Breast epithelium (tissue), 4 donors: ENCODE results near the gene PAPSS1. TPM values are rescaled to one million over a fixed set of nuclear protein-coding genes. Genes with fewer than 3 reads are reported as not detected.
"Not testable (repeated sequence)": the region's sequence is repeated elsewhere in the genome, so short reads cannot be mapped to it uniquely, and the experiment has no call there.

ENCODE experiments used
- DNase-seq, 2 donors: peaks; one replicate each; pipeline ENCODE4 v3.0.0-alpha.2; 2019; ENCODE audit warnings: low spot score in 2 of 2
- H3K27ac ChIP-seq, 2 donors: fragments of 200-600 bp; sonication (generic) in 1 of 2; one replicate each; pipeline ENCODE4 v1.5.1; 2016 to 2019; ENCODE audit warnings: mild to moderate bottlenecking in 1 of 2
- H3K27me3 ChIP-seq, 2 donors: fragments of 200-600 bp; sonication (generic) in 1 of 2; one replicate each; pipeline versions ENCODE4 v1.5.1 to v1.6.0; 2017 to 2019; ENCODE audit warnings: control low read depth in 1 of 2, mild to moderate bottlenecking in 1 of 2
- H3K36me3 ChIP-seq: fragments of 200-600 bp; one replicate; pipeline ENCODE4 v1.5.1; 2019
- H3K4me1 ChIP-seq, 2 donors: fragments of 200-600 bp; sonication (generic); one replicate each; pipeline ENCODE4 v1.5.1; 2016 to 2019; ENCODE audit warnings: control low read depth in 1 of 2
- H3K4me3 ChIP-seq, 3 donors: fragments of 200-600 bp; sonication (generic); 1 replicate in 2 of 3; 2 replicates in 1 of 3; pipeline ENCODE4 v1.5.1; 2016 to 2019; ENCODE audit warnings: mild to moderate bottlenecking in 3 of 3, moderate library complexity in 2 of 3
- H3K9me3 ChIP-seq, 2 donors: fragments of 200-600 bp; sonication (generic) in 1 of 2; one replicate each; pipeline ENCODE4 v1.5.1; 2016 to 2019; ENCODE audit warnings: control low read depth in 1 of 2
- POLR2A ChIP-seq: fragments of 450-650 bp; IDR thresholded peaks from one replicate; pipeline ENCODE4 v1.6.1; 2016; ENCODE audit warnings: antibody characterized with exemption, mild to moderate bottlenecking, moderate library complexity
- POLR2AphosphoS5 ChIP-seq, 3 donors: sonication (generic); formaldehyde crosslinking; IDR thresholded peaks; one replicate each; pipeline ENCODE4 v1.6.1; 2017; ENCODE audit warnings: antibody characterized with exemption in 3 of 3
- intact Hi-C: fragments of 100-400 bp; cut with DNase I; formaldehyde crosslinking; loops from one replicate; pipeline ENCODE4 v1.15.1; 2023; ENCODE audit warnings: low total_unique reads
- total RNA-seq, 3 donors: library from RNA; depleted of rRNA; stranded (reverse); fragments of >200 nt; gene quantifications; one replicate each; pipeline ENCODE4 v1.1.0, GENCODE V29; 2016
- TF ChIP-seq, protein P1 (sequence below), 3 donors: fragments of 450-650 bp; IDR thresholded peaks; one replicate each; pipeline ENCODE4 v1.5.1; 2016 to 2017; ENCODE audit warnings: antibody characterized with exemption in 3 of 3, mild to moderate bottlenecking in 3 of 3, moderate library complexity in 3 of 3

PAPSS1 gene
- total RNA-seq, 3 donors from 2014 or later, result 40.6 to 65.7 (median 44.2) TPM

DNA sequence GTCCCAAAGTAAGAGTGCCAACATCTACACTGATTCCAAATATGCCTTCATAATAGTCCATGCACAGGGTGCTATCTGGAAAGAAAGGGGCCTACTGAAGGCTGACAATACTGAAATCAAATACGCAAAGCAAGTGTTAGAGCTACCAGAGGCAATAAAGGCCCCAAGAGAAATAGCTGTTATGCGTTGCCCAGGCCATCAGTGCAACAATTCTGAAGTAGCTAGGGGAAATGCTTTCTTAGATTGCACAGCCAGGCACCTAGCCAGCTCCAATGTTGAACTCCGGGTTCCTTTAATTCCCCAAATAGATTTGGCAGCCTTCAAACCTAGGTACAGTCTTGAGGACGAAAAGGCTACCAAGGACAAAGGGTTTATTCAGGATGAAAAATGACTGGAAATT lies 17.4 kb upstream of the PAPSS1 start:
- H3K27me3 ChIP-seq, result no peaks in the 10 kb centered on the region
- H3K27ac ChIP-seq, result no peak overlapping the region
- intact Hi-C loops, result no loop called here
- TF ChIP-seq POLR2A (no peak), POLR2AphosphoS5 (IDR thresholded peaks at IDR 0.05) (no peak)
- TF ChIP-seq, protein P1, sequence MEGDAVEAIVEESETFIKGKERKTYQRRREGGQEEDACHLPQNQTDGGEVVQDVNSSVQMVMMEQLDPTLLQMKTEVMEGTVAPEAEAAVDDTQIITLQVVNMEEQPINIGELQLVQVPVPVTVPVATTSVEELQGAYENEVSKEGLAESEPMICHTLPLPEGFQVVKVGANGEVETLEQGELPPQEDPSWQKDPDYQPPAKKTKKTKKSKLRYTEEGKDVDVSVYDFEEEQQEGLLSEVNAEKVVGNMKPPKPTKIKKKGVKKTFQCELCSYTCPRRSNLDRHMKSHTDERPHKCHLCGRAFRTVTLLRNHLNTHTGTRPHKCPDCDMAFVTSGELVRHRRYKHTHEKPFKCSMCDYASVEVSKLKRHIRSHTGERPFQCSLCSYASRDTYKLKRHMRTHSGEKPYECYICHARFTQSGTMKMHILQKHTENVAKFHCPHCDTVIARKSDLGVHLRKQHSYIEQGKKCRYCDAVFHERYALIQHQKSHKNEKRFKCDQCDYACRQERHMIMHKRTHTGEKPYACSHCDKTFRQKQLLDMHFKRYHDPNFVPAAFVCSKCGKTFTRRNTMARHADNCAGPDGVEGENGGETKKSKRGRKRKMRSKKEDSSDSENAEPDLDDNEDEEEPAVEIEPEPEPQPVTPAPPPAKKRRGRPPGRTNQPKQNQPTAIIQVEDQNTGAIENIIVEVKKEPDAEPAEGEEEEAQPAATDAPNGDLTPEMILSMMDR (IDR thresholded peaks at IDR 0.05), result no peak
- H3K4me1 ChIP-seq, result no peaks in the 10 kb centered on the region
- H3K4me3 ChIP-seq, result no peak overlapping the region
- H3K9me3 ChIP-seq, result no peaks in the 10 kb centered on the region
- H3K36me3 ChIP-seq, result no peaks in the 10 kb centered on the region
- no peak for DNase-seq

DNA sequence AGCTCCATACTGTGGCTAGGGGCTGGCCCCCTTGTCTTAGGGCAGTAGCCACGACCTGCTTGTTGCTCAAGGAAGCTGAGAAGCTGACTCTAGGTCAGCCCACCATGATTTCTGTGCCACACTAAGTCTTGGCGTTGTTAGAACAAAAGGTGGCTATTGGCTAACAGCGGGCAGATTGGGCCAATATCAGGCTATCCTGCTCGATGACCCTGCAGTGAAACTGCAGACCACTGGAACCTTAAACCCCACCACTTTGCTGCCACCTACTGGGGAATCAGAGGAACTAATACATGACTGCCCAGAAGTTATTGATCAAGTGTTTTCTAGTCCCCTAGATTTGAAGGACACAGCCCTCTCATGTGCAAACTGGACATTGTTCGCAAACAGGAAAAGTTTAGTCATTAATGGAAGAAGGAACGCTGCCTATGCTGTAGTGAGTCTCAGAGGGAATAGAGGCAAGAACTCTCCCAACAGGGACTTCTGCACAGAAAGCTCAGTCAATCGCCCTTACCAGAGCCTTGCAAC lies 17.0 kb upstream of the PAPSS1 start:
- Histone ChIP-seq H3K4me3 (no peak overlapping the region), H3K27ac (no peak overlapping the region), H3K36me3 (no peaks in the 10 kb centered on the region), H3K9me3 (no peaks in the 10 kb centered on the region), H3K4me1 (no peaks in the 10 kb centered on the region), H3K27me3 (no peaks in the 10 kb centered on the region)
- TF ChIP-seq, protein P1 (IDR thresholded peaks at IDR 0.05), result peak; percentile 43 to 67 (median 62)
- no peak for TF ChIP-seq POLR2AphosphoS5 (IDR thresholded peaks at IDR 0.05)
- no peak for DNase-seq
- intact Hi-C loops, result no loop called here

DNA sequence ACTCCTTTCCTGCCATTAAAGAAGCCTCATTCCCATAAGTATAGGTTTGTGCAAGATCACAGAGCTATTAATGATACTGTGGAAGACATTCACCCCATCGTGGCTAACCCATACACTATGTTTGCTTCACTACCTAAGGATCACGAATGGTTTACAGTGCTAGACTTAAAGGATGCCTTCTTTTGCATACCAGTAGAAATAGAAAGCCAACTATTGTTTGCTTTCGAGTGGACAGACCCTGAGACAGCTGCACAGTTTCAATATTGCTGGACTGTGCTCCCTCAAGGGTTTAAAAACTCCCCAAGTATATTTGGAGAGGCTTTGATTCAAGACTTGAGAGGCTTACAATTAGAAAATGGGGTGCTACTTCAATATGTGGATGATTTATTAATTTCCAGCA lies 16.0 kb upstream of the PAPSS1 start:
- intact Hi-C loops, result no loop called here

DNA sequence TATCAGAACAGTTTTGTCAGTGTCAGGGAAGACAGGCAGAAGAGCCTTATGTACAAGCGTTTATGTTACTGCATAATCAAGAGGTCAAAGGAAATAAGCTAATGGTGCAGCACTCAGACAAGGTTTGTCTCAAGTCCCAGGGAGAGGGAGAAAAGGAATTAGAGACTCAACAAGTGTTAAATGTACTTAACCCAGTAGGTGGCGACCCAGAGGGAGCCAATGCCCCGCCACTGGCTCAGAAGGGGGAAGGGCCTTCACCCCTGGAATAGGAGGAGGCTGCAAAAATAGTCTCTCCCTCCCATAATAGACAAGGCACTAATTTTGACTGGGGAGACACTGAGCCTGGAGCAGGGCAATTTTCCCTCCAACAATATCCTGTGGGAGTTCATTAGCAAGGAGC lies 14.1 kb upstream of the PAPSS1 start:
- no peak for TF ChIP-seq POLR2A
- TF ChIP-seq, protein P1 (IDR thresholded peaks at IDR 0.05), result no peak
- TF ChIP-seq POLR2AphosphoS5 (IDR thresholded peaks at IDR 0.05), result no peak

More for the DNA sequence above, 16.0 kb upstream of the PAPSS1 start:
- H3K36me3 ChIP-seq, result no peaks in the 10 kb centered on the region
- H3K27ac ChIP-seq, result no peak overlapping the region
- no peak for DNase-seq
- no peaks in the 10 kb centered on the region for H3K4me1 ChIP-seq
- no peaks in the 10 kb centered on the region for H3K27me3 ChIP-seq
- TF ChIP-seq POLR2A (no peak), POLR2AphosphoS5 (IDR thresholded peaks at IDR 0.05) (no peak)
- TF ChIP-seq, protein P1 (IDR thresholded peaks at IDR 0.05), result no peak
- no peak overlapping the region for H3K4me3 ChIP-seq
- H3K9me3 ChIP-seq, result no peaks in the 10 kb centered on the region

DNA sequence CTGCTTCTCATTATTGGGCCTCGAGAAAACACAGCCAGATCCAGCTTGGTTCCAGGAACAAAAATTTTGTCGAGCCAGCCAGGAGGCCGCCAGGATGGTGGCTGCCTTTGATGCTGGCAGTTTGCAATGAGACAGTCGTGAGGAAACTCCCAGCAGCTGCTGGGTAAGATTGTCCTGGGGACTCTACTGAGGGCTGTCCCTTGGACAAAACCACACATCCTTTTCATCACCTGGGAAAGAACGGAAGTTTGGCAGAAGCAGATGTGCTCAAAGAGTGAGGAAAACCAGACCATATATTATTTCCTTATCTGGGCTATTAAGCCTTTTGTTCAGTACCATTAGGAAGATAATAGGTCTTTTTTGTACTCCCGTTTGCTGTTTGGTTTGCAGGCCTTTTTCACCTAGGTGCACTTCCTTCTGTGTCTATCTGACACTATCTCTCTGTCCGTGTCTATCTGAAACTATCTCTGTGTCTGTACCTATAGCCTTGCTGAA lies 13.4 kb upstream of the PAPSS1 start:
- no peaks in the 10 kb centered on the region for H3K27me3 ChIP-seq
- TF ChIP-seq POLR2AphosphoS5 (IDR thresholded peaks at IDR 0.05) (no peak), POLR2A (no peak)
- TF ChIP-seq, protein P1 (IDR thresholded peaks at IDR 0.05), result no peak
- no peak for DNase-seq
- no peaks in the 10 kb centered on the region for H3K9me3 ChIP-seq
- H3K27ac ChIP-seq, result no peak overlapping the region
- H3K4me1 ChIP-seq, result no peaks in the 10 kb centered on the region
- intact Hi-C loops, result no loop called here
- H3K36me3 ChIP-seq, result no peaks in the 10 kb centered on the region
- no peak overlapping the region for H3K4me3 ChIP-seq

More for the DNA sequence above, 14.1 kb upstream of the PAPSS1 start:
- Histone ChIP-seq H3K4me1 (no peaks in the 10 kb centered on the region), H3K4me3 (no peak overlapping the region), H3K27me3 (no peaks in the 10 kb centered on the region), H3K9me3 (no peaks in the 10 kb centered on the region), H3K27ac (no peak overlapping the region), H3K36me3 (no peaks in the 10 kb centered on the region)
- intact Hi-C loops, result no loop called here
- no peak for DNase-seq

DNA sequence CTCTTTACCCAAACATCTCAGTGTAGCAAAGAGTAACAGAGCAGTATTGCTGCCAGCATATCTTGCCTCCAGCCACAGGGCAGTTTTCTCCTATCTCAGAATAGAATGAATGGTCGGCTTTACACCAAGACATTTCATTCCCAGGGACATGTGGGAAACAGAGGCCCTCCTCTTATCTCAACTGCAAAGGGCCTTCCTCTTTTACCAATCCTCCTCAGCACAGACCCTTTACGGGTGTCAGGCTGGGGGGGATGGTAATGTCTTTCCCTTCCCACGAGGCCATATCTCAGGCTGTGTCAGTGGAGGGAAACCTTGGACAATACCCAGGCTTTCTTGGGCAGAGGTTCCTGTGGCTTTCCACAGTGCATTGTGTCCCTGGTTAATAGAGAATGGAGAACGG lies 9.0 kb upstream of the PAPSS1 start:
- intact Hi-C loops, H3K4me3 ChIP-seq, H3K9me3 ChIP-seq, H3K27ac ChIP-seq, H3K4me1 ChIP-seq, DNase-seq, H3K36me3 ChIP-seq, H3K27me3 ChIP-seq: not testable (repeated sequence)

DNA sequence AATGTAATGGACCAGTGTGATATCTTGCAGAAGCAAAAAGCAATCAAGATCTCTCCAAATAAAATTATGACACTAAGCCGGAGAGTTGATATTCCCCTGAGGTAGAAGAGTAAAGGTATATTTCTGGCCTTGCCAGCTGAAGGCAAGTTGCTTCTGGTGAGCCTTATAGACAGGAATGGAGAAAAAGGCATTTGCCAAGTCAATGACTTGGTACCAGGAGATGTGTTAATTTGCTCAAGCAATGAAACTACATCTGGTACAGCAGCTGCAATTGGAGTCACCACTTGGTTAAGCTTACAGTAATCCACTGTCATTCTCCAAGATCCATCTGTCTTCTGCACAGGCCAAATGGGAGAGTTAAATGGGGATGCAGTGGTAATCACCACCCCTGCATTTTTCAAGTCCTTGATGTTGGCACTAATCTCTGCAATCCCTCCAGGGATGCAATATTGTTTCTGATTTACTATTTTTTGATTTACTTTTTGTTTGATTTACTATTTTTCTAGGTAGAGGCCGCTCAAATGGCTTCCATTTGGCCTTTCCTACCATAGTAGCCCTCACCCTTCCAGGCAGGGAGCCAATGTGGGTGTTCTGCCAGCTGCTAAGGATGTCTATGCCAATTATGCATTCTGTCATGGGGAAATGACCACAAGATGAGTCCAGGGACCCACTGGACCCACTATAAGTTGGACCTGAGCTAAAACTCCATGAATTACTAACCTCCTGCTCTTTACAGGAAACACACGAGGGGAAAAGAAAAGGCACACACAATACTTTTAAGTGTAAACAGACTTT lies 6.3 kb upstream of the PAPSS1 start:
- intact Hi-C loops, result not testable (repeated sequence)

More for the DNA sequence above, 6.3 kb upstream of the PAPSS1 start:
- not testable (repeated sequence) for H3K27me3 ChIP-seq, H3K36me3 ChIP-seq, H3K9me3 ChIP-seq, H3K27ac ChIP-seq, H3K4me1 ChIP-seq, DNase-seq, H3K4me3 ChIP-seq
